OCI-LY1 (cell line): Measurements from ENCODE around the gene STK31.

Experiments
- H2AFZ ChIP-seq: fragments of 200-600 bp; sonication (generic), shearing (Covaris generic); 2 replicates; pipeline ENCODE4 v1.6.0; 2014; ENCODE audit warnings: antibody characterized with exemption, mild to moderate bottlenecking, low read length
- H3F3A ChIP-seq: fragments of 200-600 bp; sonication (generic), shearing (Covaris generic); 2 replicates; pipeline ENCODE4 v1.6.0; 2014; ENCODE audit warnings: mild to moderate bottlenecking, antibody characterized with exemption, low read length, moderate library complexity; ENCODE audit not compliant: insufficient read depth
- H3K27ac ChIP-seq: fragments of 200-600 bp; sonication (generic); 2 replicates; pipeline ENCODE4 v1.5.1; 2014; ENCODE audit warnings: low read length, mixed run types, mild to moderate bottlenecking, low read depth; ENCODE audit not compliant: poor library complexity, severe bottlenecking
- H3K27me3 ChIP-seq: fragments of 200-600 bp; sonication (generic); 2 replicates; pipeline ENCODE4 v1.6.0; 2014; ENCODE audit warnings: antibody characterized with exemption, mild to moderate bottlenecking, low read length, moderate library complexity; ENCODE audit not compliant: insufficient read depth
- H3K36me3 ChIP-seq: fragments of 200-600 bp; sonication (generic); 2 replicates; pipeline ENCODE4 v1.6.1; 2014; ENCODE audit warnings: mild to moderate bottlenecking, antibody characterized with exemption, low read length, moderate library complexity, mixed read lengths; ENCODE audit not compliant: insufficient read depth
- H3K4me1 ChIP-seq: fragments of 200-600 bp; sonication (generic); 2 replicates; pipeline ENCODE4 v1.5.1; 2014; ENCODE audit warnings: mild to moderate bottlenecking, low read length, moderate library complexity; ENCODE audit not compliant: insufficient read depth, severe bottlenecking
- H3K4me2 ChIP-seq: fragments of 200-600 bp; sonication (generic), shearing (Covaris generic); 2 replicates; pipeline ENCODE4 v1.6.1; 2014; ENCODE audit warnings: low read length
- H3K4me3 ChIP-seq: fragments of 200-600 bp; sonication (generic); 2 replicates; pipeline ENCODE4 v1.5.1; 2014; ENCODE audit warnings: low read length, low read depth, mild to moderate bottlenecking, mixed read lengths; ENCODE audit not compliant: poor library complexity, severe bottlenecking
- H3K79me2 ChIP-seq: fragments of 200-600 bp; shearing (Covaris generic); 2 replicates; pipeline ENCODE4 v1.6.1; 2016; ENCODE audit warnings: mixed run types, low read length, mixed read lengths; ENCODE audit not compliant: insufficient read depth
- H3K9ac ChIP-seq: fragments of 200-600 bp; sonication (generic), shearing (Covaris generic); 2 replicates; pipeline ENCODE4 v1.6.1; 2014; ENCODE audit warnings: mild to moderate bottlenecking, low read length, mixed read lengths
- H3K9me2 ChIP-seq: fragments of 200-600 bp; sonication (generic), shearing (Covaris generic); 2 replicates; pipeline ENCODE4 v1.6.1; 2014; ENCODE audit warnings: low read depth, mild to moderate bottlenecking, low read length, mixed read lengths
- H3K9me3 ChIP-seq: fragments of 200-600 bp; shearing (Covaris generic); 2 replicates; pipeline ENCODE4 v1.6.1; 2014; ENCODE audit warnings: low read length, mixed read lengths
- H4K20me1 ChIP-seq: fragments of 200-600 bp; sonication (generic), shearing (Covaris generic); 2 replicates; pipeline ENCODE4 v1.6.0; 2016; ENCODE audit warnings: mild to moderate bottlenecking, low read length; ENCODE audit not compliant: insufficient read depth
- CTCF ChIP-seq: fragments of 200-600 bp; sonication (generic), shearing (Covaris generic); IDR thresholded peaks from 2 replicates; pipeline ENCODE4 v1.5.1; 2017; ENCODE audit warnings: mild to moderate bottlenecking, antibody characterized with exemption, low read length, moderate library complexity, mixed read lengths
- EZH2 ChIP-seq: fragments of 200-600 bp; sonication (generic), shearing (Covaris generic); IDR thresholded peaks from 2 replicates; pipeline ENCODE4 v1.8.0; 2017; ENCODE audit warnings: borderline replicate concordance, mixed run types, mild to moderate bottlenecking, antibody characterized with exemption, low read length, moderate library complexity, mixed read lengths

The STK31 gene

GRCh38 chr7:23685731-23686130 lies 24.3 kb upstream of the STK31 start:
- no peak overlapping the region for H3K4me3 ChIP-seq
- H2AFZ ChIP-seq, result no peak overlapping the region
- no peaks in the 10 kb centered on the region for H3K9me3 ChIP-seq
- H3F3A ChIP-seq, result peaks cover 7% of the 10 kb centered on the region; the same call in 1 of the 2 replicates
- no peaks in the 10 kb centered on the region for H3K9me2 ChIP-seq
- TF ChIP-seq EZH2, result no peak
- TF ChIP-seq CTCF, result no peak
- H3K4me2 ChIP-seq, result peak overlapping the region; percentile 34; the same call in 1 of the 2 replicates
- H3K27ac ChIP-seq, result peak overlapping the region; percentile 19
- H3K79me2 ChIP-seq, result no peaks in the 10 kb centered on the region
- peak overlapping the region; percentile 7; the same call in 1 of the 2 replicates for H3K9ac ChIP-seq
- peaks cover 18% of the 10 kb centered on the region for H3K4me1 ChIP-seq
- H3K36me3 ChIP-seq, result peaks cover 18% of the 10 kb centered on the region; the same call in 1 of the 2 replicates
- H4K20me1 ChIP-seq, result no peaks in the 10 kb centered on the region
- no peaks in the 10 kb centered on the region for H3K27me3 ChIP-seq

- peaks cover 10% of the 10 kb centered on the region for H3K4me1 ChIP-seq
- no peak overlapping the region for H3K27ac ChIP-seq
- H3K4me3 ChIP-seq, result no peak overlapping the region
- no peaks in the 10 kb centered on the region for H3K9me2 ChIP-seq
- peaks cover 7% of the 10 kb centered on the region; the same call in 1 of the 2 replicates for H3F3A ChIP-seq
- H2AFZ ChIP-seq, result no peak overlapping the region
- TF ChIP-seq EZH2 (no peak), CTCF (no peak)
- H3K4me2 ChIP-seq, result no peak overlapping the region
- H3K9ac ChIP-seq, result no peak overlapping the region
- H3K27me3 ChIP-seq, result no peaks in the 10 kb centered on the region
- peaks cover 28% of the 10 kb centered on the region for H3K36me3 ChIP-seq
- H4K20me1 ChIP-seq, result no peaks in the 10 kb centered on the region
- no peaks in the 10 kb centered on the region for H3K79me2 ChIP-seq
- no peaks in the 10 kb centered on the region for H3K9me3 ChIP-seq
These were observed 23.0 kb upstream of the STK31 start for GRCh38 chr7:23687011-23687410.

- Histone ChIP-seq H3K9me2 (no peaks in the 10 kb centered on the region), H3K4me1 (peaks cover 10% of the 10 kb centered on the region), H3K9me3 (no peaks in the 10 kb centered on the region), H3F3A (no peaks in the 10 kb centered on the region), H3K4me2 (no peak overlapping the region), H3K4me3 (no peak overlapping the region), H3K79me2 (no peaks in the 10 kb centered on the region), H3K27ac (no peak overlapping the region), H4K20me1 (no peaks in the 10 kb centered on the region), H3K36me3 (peaks cover 40% of the 10 kb centered on the region), H3K9ac (no peak overlapping the region), H2AFZ (no peak overlapping the region), H3K27me3 (no peaks in the 10 kb centered on the region)
- TF ChIP-seq CTCF, result no peak
- TF ChIP-seq EZH2, result no peak
These were observed 20.9 kb upstream of the STK31 start for GRCh38 chr7:23689165-23689564.
